Measurements from ENCODE around the gene MCU. TPM values are rescaled to one million over a fixed set of nuclear protein-coding genes. Genes with fewer than 3 reads are reported as not detected.
"Not testable (repeated sequence)": the region's sequence is repeated elsewhere in the genome, so short reads cannot be mapped to it uniquely, and the experiment has no call there.

Gene MCU
- total RNA-seq, 2 donors from 2014 or later, result 15.0 to 24.6 TPM

- Histone ChIP-seq H3K4me1 (ENCODE audit: control insufficient read depth in 1 of 2, low read depth in 2 of 2) (no peaks in the 10 kb centered on the region), H3K4me3 (no peak overlapping the region), H3K27ac (no peak overlapping the region), H3K27me3 (replicated peaks; ENCODE audit: insufficient read depth) (no peaks in the 10 kb centered on the region), H3K9me3 (no peaks in the 10 kb centered on the region), H3K36me3 (no peaks in the 10 kb centered on the region)
- ATAC-seq (ENCODE audit: insufficient number of reproducible peaks, low FRiP score, low read depth), result no peak
- TF ChIP-seq CTCF (IDR thresholded peaks at IDR 0.05), result no peak
- DNase-seq (ENCODE audit: low spot score), result no peak
These were observed 18.7 kb upstream of the MCU start for GRCh38 chr10:72673280-72673679.

- H3K4me1 ChIP-seq (ENCODE audit: control insufficient read depth in 1 of 2, low read depth in 2 of 2); H3K27me3 ChIP-seq (replicated peaks; ENCODE audit: insufficient read depth); H3K4me3 ChIP-seq; H3K9me3 ChIP-seq; H3K36me3 ChIP-seq; H3K27ac ChIP-seq; DNase-seq (ENCODE audit: low spot score); ATAC-seq (ENCODE audit: insufficient number of reproducible peaks, low FRiP score, low read depth): not testable (repeated sequence)
These were observed 17.8 kb upstream of the MCU start for GRCh38 chr10:72674174-72674573.

GRCh38 chr10:72679838-72680241 is 12.1 kb upstream of the MCU start:
- no peaks in the 10 kb centered on the region for H3K4me1 ChIP-seq (ENCODE audit: control insufficient read depth in 1 of 2, low read depth in 2 of 2)
- no peak overlapping the region for H3K4me3 ChIP-seq
- ATAC-seq (ENCODE audit: insufficient number of reproducible peaks, low FRiP score, low read depth) (no peak), DNase-seq (ENCODE audit: low spot score) (no peak)
- H3K27ac ChIP-seq, result no peak overlapping the region
- H3K9me3 ChIP-seq, result no peaks in the 10 kb centered on the region
- H3K36me3 ChIP-seq, result no peaks in the 10 kb centered on the region
- H3K27me3 ChIP-seq (replicated peaks; ENCODE audit: insufficient read depth), result no peaks in the 10 kb centered on the region
- no peak for TF ChIP-seq CTCF (IDR thresholded peaks at IDR 0.05)

GRCh38 chr10:72682638-72683037 is 9.3 kb upstream of the MCU start:
- no peak for TF ChIP-seq CTCF (IDR thresholded peaks at IDR 0.05)
- DNase-seq (ENCODE audit: low spot score), result no peak

GRCh38 chr10:72685264-72685921 is 6.5 kb upstream of the MCU start:
- Histone ChIP-seq H3K27ac (no peak overlapping the region), H3K9me3 (no peaks in the 10 kb centered on the region), H3K27me3 (replicated peaks; ENCODE audit: insufficient read depth) (no peaks in the 10 kb centered on the region), H3K4me1 (ENCODE audit: control insufficient read depth in 1 of 2, low read depth in 2 of 2) (peaks cover 5 to 7% of the 10 kb centered on the region in 2 donors), H3K4me3 (no peak overlapping the region), H3K36me3 (no peaks in the 10 kb centered on the region)
- DNase-seq (ENCODE audit: low spot score), result no peak
- no peak for TF ChIP-seq CTCF (IDR thresholded peaks at IDR 0.05)
- no peak for ATAC-seq (ENCODE audit: insufficient number of reproducible peaks, low FRiP score, low read depth)

More at GRCh38 chr10:72682638-72683037, 9.3 kb upstream of the MCU start:
- Histone ChIP-seq H3K36me3 (no peaks in the 10 kb centered on the region), H3K9me3 (no peaks in the 10 kb centered on the region), H3K27me3 (replicated peaks; ENCODE audit: insufficient read depth) (no peaks in the 10 kb centered on the region), H3K27ac (no peak overlapping the region), H3K4me1 (ENCODE audit: control insufficient read depth in 1 of 2, low read depth in 2 of 2) (peaks cover 0 to 2% of the 10 kb centered on the region in 2 donors), H3K4me3 (no peak overlapping the region)
- ATAC-seq (ENCODE audit: insufficient number of reproducible peaks, low FRiP score, low read depth), result no peak

GRCh38 chr10:72686430-72686829 is 5.5 kb upstream of the MCU start:
- not testable (repeated sequence) for ATAC-seq (ENCODE audit: insufficient number of reproducible peaks, low FRiP score, low read depth); H3K27me3 ChIP-seq (replicated peaks; ENCODE audit: insufficient read depth); DNase-seq (ENCODE audit: low spot score); H3K27ac ChIP-seq; H3K4me1 ChIP-seq (ENCODE audit: control insufficient read depth in 1 of 2, low read depth in 2 of 2); H3K4me3 ChIP-seq; H3K9me3 ChIP-seq; H3K36me3 ChIP-seq

Measured in thoracic aorta (tissue), 2 donors.